HepG2 (cell line): ENCODE measurements around the gene PRPF4. TPM values are rescaled to one million over a fixed set of nuclear protein-coding genes. Genes with fewer than 3 reads are reported as not detected.
A peak's percentile ranks its signal among the peaks of the same experiment; 100 is the strongest.

Source experiments
- CEBPG ChIP-seq: IDR thresholded peaks from 2 replicates; pipeline ENCODE4 v1.6.1; 2016
- GFI1 ChIP-seq: sonication (generic); formaldehyde crosslinking; IDR thresholded peaks from 2 replicates; pipeline ENCODE4 v1.5.0; 2020; ENCODE audit warnings: missing genetic modification reagents, mild to moderate bottlenecking, borderline replicate concordance
- HNRNPK ChIP-seq: fragments of 200-400 bp; formaldehyde crosslinking; IDR thresholded peaks from 2 replicates; pipeline ENCODE4 v1.6.1; 2018; ENCODE audit warnings: low read length, low read depth, moderate library complexity, mild to moderate bottlenecking; ENCODE audit not compliant: poor library complexity, severe bottlenecking
- MYC ChIP-seq: sonication (generic); formaldehyde crosslinking; IDR thresholded peaks from 2 replicates; pipeline ENCODE4 v1.9.0; 2021; ENCODE audit warnings: missing genetic modification reagents, borderline replicate concordance
- NFKB2 ChIP-seq: sonication (generic); formaldehyde crosslinking; IDR thresholded peaks from 2 replicates; pipeline ENCODE4 v1.4.0; 2020; ENCODE audit warnings: missing genetic modification reagents, borderline replicate concordance
- PHF8 ChIP-seq: sonication (generic); formaldehyde crosslinking; IDR thresholded peaks from 2 replicates; pipeline ENCODE4 v1.5.0; 2020; ENCODE audit warnings: missing genetic modification reagents
- STAT5B ChIP-seq: sonication (generic); formaldehyde crosslinking; IDR thresholded peaks from 2 replicates; pipeline ENCODE4 v1.4.0; 2020; ENCODE audit warnings: missing genetic modification reagents
- SYNCRIP ChIP-seq: fragments of 200-400 bp; formaldehyde crosslinking; IDR thresholded peaks from 2 replicates; pipeline ENCODE4 v1.6.1; 2018; ENCODE audit warnings: mild to moderate bottlenecking, low read depth, low read length; ENCODE audit not compliant: insufficient read depth
- THAP8 ChIP-seq: sonication (generic); formaldehyde crosslinking; IDR thresholded peaks from 2 replicates; pipeline ENCODE4 v1.5.1; 2020; ENCODE audit warnings: missing genetic modification reagents, mild to moderate bottlenecking, borderline replicate concordance
- ZFP41 ChIP-seq: sonication (generic); formaldehyde crosslinking; IDR thresholded peaks from 2 replicates; pipeline ENCODE4 v1.4.0; 2020; ENCODE audit warnings: mild to moderate bottlenecking, missing genetic modification reagents, borderline replicate concordance
- ZMYM2 ChIP-seq: sonication (generic); formaldehyde crosslinking; IDR thresholded peaks from 2 replicates; pipeline ENCODE4 v1.8.0; 2022; ENCODE audit warnings: mild to moderate bottlenecking, missing genetic modification reagents
- ZNF329 ChIP-seq: sonication (generic); formaldehyde crosslinking; IDR thresholded peaks from 2 replicates; pipeline ENCODE4 v1.9.0; 2021; ENCODE audit warnings: low read depth, mild to moderate bottlenecking, missing genetic modification reagents
- ZNF576 ChIP-seq: sonication (generic); formaldehyde crosslinking; IDR thresholded peaks from 2 replicates; pipeline ENCODE4 v1.4.0; 2020; ENCODE audit warnings: mild to moderate bottlenecking, missing genetic modification reagents
- ZNF878 ChIP-seq: sonication (generic); formaldehyde crosslinking; IDR thresholded peaks from 2 replicates; pipeline ENCODE4 v1.8.1; 2023; ENCODE audit warnings: mild to moderate bottlenecking, missing genetic modification reagents, moderate library complexity
- ZSCAN12 ChIP-seq: sonication (generic); formaldehyde crosslinking; IDR thresholded peaks from 2 replicates; pipeline ENCODE4 v1.9.0; 2021; ENCODE audit warnings: mild to moderate bottlenecking, missing genetic modification reagents
- polyA plus RNA-seq, 8 experiments: library from polyadenylated mRNA; depleted of rRNA in 3 of 8; stranded (reverse) in 7 of 8; unstranded in 1 of 8; fragments of >200 nt; fragmentation: Illumina TruSeq in 4 of 8; extraction: Trizol in 4 of 8; gene quantifications; 2 replicates each; pipeline versions ENCODE4 v1.2.1 to v1.2.3, GENCODE V29; 2011 to 2016; ENCODE audit warnings: low read depth in 4 of 8, missing spikeins in 1 of 8, mixed read lengths in 1 of 8; ENCODE audit not compliant: insufficient read depth in 1 of 8
- total RNA-seq, 5 experiments: library from RNA; depleted of rRNA; stranded (reverse); fragments of >200 nt; fragmentation: Illumina TruSeq; extraction: Trizol; gene quantifications; 2 replicates each; pipeline ENCODE4 v1.2.3, GENCODE V29; 2016; ENCODE audit warnings: low read depth in 1 of 5
- TF ChIP-seq, protein P1 (sequence below): sonication (generic); formaldehyde crosslinking; IDR thresholded peaks from 2 replicates; pipeline ENCODE4 v1.4.0; 2020; ENCODE audit warnings: mild to moderate bottlenecking, missing genetic modification reagents
- TF ChIP-seq, protein P2 (sequence below): sonication (generic); IDR thresholded peaks from 2 replicates; pipeline ENCODE4 v1.6.1; 2016; ENCODE audit warnings: low read depth, borderline replicate concordance

PRPF4 gene
- total and polyA plus RNA-seq, 2 of the 13 experiments (the other 11 are each of a cell fraction or from before 2014, with no cell fraction given): 10.3 to 49.0 TPM

DNA sequence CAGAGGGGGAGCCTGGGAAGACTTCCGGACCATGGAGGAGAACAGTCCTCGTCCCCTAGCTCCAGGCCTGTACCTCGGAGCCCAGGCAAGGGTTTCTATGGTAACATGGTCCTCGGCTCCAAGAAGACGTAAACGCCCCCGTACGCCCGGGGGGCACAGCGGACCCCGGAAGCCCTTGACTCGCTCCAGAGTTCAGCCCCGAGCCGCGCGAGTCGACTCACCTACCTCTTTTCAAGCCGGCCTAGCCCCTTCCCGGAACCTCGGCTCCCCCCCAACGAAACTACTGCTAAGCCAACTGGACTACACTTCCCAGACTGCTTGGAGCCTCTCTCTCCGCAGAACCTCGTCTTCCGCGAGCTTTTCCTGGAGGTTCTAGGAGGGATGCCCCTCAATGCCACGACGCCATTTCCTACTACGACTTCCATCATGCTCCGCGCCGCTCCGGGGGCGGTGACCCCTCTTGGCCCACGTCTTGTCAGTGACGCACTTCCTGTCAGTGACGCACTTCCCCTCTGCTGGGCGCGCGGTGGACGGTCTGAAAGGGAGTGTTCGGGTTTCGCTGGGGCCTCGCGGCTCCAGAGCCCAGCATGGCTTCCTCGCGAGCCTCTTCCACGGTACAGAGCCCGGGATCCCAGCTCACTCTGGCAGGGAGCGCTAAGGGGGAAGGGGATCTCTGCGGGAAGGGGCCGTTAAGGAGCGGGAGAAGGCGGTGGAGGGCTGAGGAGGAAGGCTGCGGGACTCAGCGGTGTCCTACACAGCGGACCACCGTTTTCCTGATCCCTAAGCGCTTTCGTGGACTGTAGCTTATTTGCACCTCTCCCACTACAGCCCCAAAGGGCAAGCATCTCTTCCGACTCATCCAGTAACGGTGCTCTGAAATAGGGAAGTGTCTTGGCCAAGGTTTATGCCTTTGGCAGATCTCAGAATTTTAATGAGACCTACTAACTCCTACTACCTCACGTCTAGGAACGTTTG lies at the start of gene PRPF4, which contains the start of gene CDC26 (continued):
- TF ChIP-seq, protein P1, sequence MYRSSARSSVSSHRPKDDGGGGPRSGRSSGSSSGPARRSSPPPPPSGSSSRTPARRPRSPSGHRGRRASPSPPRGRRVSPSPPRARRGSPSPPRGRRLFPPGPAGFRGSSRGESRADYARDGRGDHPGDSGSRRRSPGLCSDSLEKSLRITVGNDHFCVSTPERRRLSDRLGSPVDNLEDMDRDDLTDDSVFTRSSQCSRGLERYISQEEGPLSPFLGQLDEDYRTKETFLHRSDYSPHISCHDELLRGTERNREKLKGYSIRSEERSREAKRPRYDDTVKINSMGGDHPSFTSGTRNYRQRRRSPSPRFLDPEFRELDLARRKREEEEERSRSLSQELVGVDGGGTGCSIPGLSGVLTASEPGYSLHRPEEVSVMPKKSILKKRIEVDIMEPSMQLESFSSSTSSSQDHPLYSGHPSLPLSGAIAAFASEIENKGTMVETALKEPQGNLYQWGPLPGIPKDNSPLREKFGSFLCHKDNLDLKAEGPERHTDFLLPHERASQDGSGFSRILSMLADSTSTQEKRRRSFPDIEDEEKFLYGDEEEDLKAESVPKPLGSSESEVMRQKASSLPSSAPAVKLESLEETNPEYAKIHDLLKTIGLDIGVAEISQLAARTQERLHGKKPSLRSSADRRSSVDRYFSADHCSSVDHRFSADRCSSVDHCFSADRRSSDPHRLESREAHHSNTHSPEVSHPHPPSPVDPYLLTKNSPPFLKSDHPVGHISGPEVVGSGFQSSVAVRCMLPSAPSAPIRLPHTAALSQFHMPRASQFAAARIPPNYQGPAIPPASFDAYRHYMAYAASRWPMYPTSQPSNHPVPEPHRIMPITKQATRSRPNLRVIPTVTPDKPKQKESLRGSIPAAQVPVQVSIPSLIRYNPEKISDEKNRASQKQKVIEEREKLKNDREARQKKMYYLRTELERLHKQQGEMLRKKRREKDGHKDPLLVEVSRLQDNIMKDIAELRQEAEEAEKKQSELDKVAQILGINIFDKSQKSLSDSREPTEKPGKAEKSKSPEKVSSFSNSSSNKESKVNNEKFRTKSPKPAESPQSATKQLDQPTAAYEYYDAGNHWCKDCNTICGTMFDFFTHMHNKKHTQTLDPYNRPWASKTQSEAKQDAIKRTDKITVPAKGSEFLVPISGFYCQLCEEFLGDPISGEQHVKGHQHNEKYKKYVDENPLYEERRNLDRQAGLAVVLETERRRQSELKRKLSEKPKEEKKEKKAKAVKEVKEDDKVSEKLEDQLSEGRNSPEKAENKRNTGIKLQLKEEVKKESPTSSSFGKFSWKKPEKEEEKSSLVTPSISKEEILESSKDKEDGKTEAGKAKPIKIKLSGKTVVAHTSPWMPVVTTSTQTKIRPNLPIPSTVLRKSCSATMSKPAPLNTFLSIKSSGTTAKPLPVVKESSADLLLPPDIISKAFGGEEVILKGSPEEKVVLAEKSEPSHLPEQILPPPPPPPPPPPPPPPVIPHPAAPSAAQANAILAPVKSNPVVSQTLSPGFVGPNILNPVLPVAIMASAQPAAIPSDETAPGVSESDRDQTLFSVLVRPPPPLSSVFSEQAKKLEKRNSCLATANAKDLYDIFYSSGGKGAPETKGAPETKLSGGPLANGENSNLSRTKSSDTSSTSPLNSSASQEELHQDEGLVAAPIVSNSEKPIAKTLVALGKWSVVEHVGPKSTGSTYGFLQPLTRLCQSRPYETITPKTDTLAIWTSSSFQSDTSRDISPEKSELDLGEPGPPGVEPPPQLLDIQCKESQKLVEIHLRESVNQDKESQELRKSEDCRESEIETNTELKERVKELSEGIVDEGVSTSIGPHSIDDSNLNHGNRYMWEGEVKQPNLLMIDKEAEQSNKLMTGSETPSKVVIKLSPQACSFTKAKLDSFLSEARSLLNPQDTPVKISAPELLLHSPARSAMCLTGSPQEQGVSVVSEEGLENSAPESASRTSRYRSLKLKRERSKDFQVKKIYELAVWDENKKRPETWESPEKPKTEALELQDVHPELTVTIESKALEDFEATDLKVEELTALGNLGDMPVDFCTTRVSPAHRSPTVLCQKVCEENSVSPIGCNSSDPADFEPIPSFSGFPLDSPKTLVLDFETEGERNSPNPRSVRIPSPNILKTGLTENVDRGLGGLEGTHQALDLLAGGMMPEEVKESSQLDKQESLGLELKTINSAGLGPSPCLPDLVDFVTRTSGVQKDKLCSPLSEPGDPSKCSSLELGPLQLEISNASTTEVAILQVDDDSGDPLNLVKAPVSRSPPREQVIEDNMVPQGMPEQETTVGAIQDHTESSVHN (CRISPR knock-in tag): no peak
- TF ChIP-seq ZSCAN12 (CRISPR knock-in tag) (no peak), ZFP41 (peak; percentile 81; the same call in 1 of the 2 replicates), SYNCRIP (no peak), MYC (CRISPR knock-in tag) (peak; percentile 86; the same call in 1 of the 2 replicates), ZMYM2 (no peak), NFKB2 (CRISPR knock-in tag) (peak; percentile 28; the same call in 1 of the 2 replicates), STAT5B (CRISPR knock-in tag) (0 out of 2 replicates have a peak, but pooled peaks have one; percentile 27), PHF8 (CRISPR knock-in tag) (peak; percentile 89), ZNF576 (CRISPR knock-in tag) (no peak), ZNF329 (CRISPR knock-in tag) (0 out of 2 replicates have a peak, but pooled peaks have one; percentile 55), HNRNPK (no peak), CEBPG (peak; percentile 39), ZNF878 (CRISPR knock-in tag) (no peak), GFI1 (no peak), THAP8 (CRISPR knock-in tag) (peak; percentile 50; the same call in 1 of the 2 replicates)
- TF ChIP-seq, protein P2, sequence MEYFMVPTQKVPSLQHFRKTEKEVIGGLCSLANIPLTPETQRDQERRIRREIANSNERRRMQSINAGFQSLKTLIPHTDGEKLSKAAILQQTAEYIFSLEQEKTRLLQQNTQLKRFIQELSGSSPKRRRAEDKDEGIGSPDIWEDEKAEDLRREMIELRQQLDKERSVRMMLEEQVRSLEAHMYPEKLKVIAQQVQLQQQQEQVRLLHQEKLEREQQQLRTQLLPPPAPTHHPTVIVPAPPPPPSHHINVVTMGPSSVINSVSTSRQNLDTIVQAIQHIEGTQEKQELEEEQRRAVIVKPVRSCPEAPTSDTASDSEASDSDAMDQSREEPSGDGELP: peak; percentile 62; the same call in 1 of the 2 replicates
